DMS153 treated with DMSO at 0.1 percent for 48 hours (cell line): ENCODE data around the gene KLHDC10.
A peak's percentile ranks its signal among the peaks of the same experiment; 100 is the strongest.
"Not testable (repeated sequence)": the region's sequence is repeated elsewhere in the genome, so short reads cannot be mapped to it uniquely, and the experiment has no call there.

Source experiments
- DNase-seq: peaks from one replicate; lab custom pipeline; 2025; ENCODE audit not compliant: unreplicated experiment; lab: John Stamatoyannopoulos, UW

The KLHDC10 gene

GRCh38 chr7:130069978-130070860 lies at the start of gene KLHDC10:
Gene KLHDC10, plus strand, starts transcription at chr7:130070534. Its CDS starts 110 bp downstream, at chr7:130070644.
- DNase-seq, result peak; percentile 94

GRCh38 chr7:130021105-130021834 lies 49.1 kb upstream of the KLHDC10 start:
- no peak for DNase-seq

GRCh38 chr7:130022115-130022514 lies 48.2 kb upstream of the KLHDC10 start:
- no peak for DNase-seq

- DNase-seq, result no peak
Observed at GRCh38 chr7:130022623-130023175, 47.6 kb upstream of the KLHDC10 start.

- no peak for DNase-seq
Observed at GRCh38 chr7:130024390-130024789, 45.9 kb upstream of the KLHDC10 start.

GRCh38 chr7:130032698-130033097 lies 37.6 kb upstream of the KLHDC10 start:
- DNase-seq, result no peak

GRCh38 chr7:130037703-130038102 lies 32.6 kb upstream of the KLHDC10 start:
- DNase-seq, result no peak

- DNase-seq, result no peak
Observed at GRCh38 chr7:130040576-130040975, 29.8 kb upstream of the KLHDC10 start.

GRCh38 chr7:130047831-130048230 lies 22.5 kb upstream of the KLHDC10 start:
- DNase-seq, result no peak

GRCh38 chr7:130048906-130049305 lies 21.4 kb upstream of the KLHDC10 start:
- no peak for DNase-seq

- not testable (repeated sequence) for DNase-seq
Observed at GRCh38 chr7:130052250-130052649, 18.1 kb upstream of the KLHDC10 start.

- not testable (repeated sequence) for DNase-seq
Observed at GRCh38 chr7:130055198-130055597, 15.1 kb upstream of the KLHDC10 start.

GRCh38 chr7:130062246-130062645 lies 8.1 kb upstream of the KLHDC10 start:
- DNase-seq, result no peak

- DNase-seq, result peak; percentile 12
Observed at GRCh38 chr7:130063036-130063435, 7.3 kb upstream of the KLHDC10 start.

- not testable (repeated sequence) for DNase-seq
Observed at GRCh38 chr7:130064580-130064926, 5.8 kb upstream of the KLHDC10 start.

- DNase-seq, result no peak
Observed at GRCh38 chr7:130065500-130066152, 4.7 kb upstream of the KLHDC10 start.

- DNase-seq, result peak; percentile 35
Observed at GRCh38 chr7:130069179-130069977, 956 bp upstream of the KLHDC10 start.

GRCh38 chr7:130070861-130071622 lies 708 bp downstream of the KLHDC10 start:
- DNase-seq, result no peak

- peak; percentile 78 for DNase-seq
Observed at GRCh38 chr7:130071701-130072622, 1.6 kb downstream of the KLHDC10 start.
